Mucosa of stomach (tissue), 1 donor: ENCODE measurements around the gene MVD.

Experiments used
- H3K27me3 ChIP-seq: one replicate; pipeline ENCODE4 v1.7.0; 2013; ENCODE audit warnings: mild to moderate bottlenecking, low read length; ENCODE audit not compliant: control insufficient read depth, insufficient read depth
- H3K36me3 ChIP-seq: one replicate; pipeline ENCODE4 v1.7.0; 2013; ENCODE audit warnings: low read length; ENCODE audit not compliant: control insufficient read depth, insufficient read depth
- H3K4me1 ChIP-seq: one replicate; pipeline ENCODE4 v1.7.0; 2013; ENCODE audit warnings: mild to moderate bottlenecking, low read length; ENCODE audit not compliant: control insufficient read depth, insufficient read depth
- H3K4me3 ChIP-seq: one replicate; pipeline ENCODE4 v1.7.0; 2013; ENCODE audit warnings: low read length
- H3K9ac ChIP-seq: one replicate; pipeline ENCODE4 v1.7.0; 2013; ENCODE audit warnings: mild to moderate bottlenecking, low read length, moderate library complexity
- H3K9me3 ChIP-seq: one replicate; pipeline ENCODE4 v1.7.0; 2013; ENCODE audit warnings: mild to moderate bottlenecking, low read length, moderate library complexity; ENCODE audit not compliant: control insufficient read depth
- donor health status: Pancreatic carcinoma.

The MVD gene

GRCh38 chr16:88638323-88639230, 24.3 kb downstream of the MVD start, which contains the start of gene IL17C:
Gene IL17C, plus strand, starts transcription at chr16:88638572. Its CDS starts 70 bp downstream, at chr16:88638642.
- Histone ChIP-seq H3K27me3 (peaks cover 55% of the 10 kb centered on the region), H3K4me3 (no peak within 1 kb of the TSS), H3K9ac (no peak within 1 kb of the TSS)

GRCh38 chr16:88636488-88637265, 26.2 kb downstream of the MVD start:
- H3K27me3 ChIP-seq = peaks cover 55% of the 10 kb centered on the region
- no peak overlapping the region for H3K4me3 ChIP-seq
- no peak overlapping the region for H3K9ac ChIP-seq
- H3K4me1 ChIP-seq = peaks cover 32% of the 10 kb centered on the region
- H3K9me3 ChIP-seq = no peaks in the 10 kb centered on the region
- H3K36me3 ChIP-seq = no peaks in the 10 kb centered on the region

More at GRCh38 chr16:88638323-88639230, 24.3 kb downstream of the MVD start, which contains the start of gene IL17C:
- Histone ChIP-seq H3K36me3 (no peaks in the 10 kb centered on the region), H3K4me1 (peaks cover 32% of the 10 kb centered on the region), H3K9me3 (no peaks in the 10 kb centered on the region)

GRCh38 chr16:88635671-88636319, 27.1 kb downstream of the MVD start:
- Histone ChIP-seq H3K9ac (no peak overlapping the region), H3K36me3 (no peaks in the 10 kb centered on the region), H3K9me3 (no peaks in the 10 kb centered on the region), H3K27me3 (peaks cover 50% of the 10 kb centered on the region), H3K4me3 (no peak overlapping the region), H3K4me1 (peaks cover 32% of the 10 kb centered on the region)

GRCh38 chr16:88634994-88635670, 27.8 kb downstream of the MVD start:
- H3K36me3 ChIP-seq = no peaks in the 10 kb centered on the region
- no peak overlapping the region for H3K9ac ChIP-seq
- peaks cover 43% of the 10 kb centered on the region for H3K27me3 ChIP-seq
- H3K4me1 ChIP-seq = peaks cover 32% of the 10 kb centered on the region
- H3K4me3 ChIP-seq = no peak overlapping the region
- H3K9me3 ChIP-seq = no peaks in the 10 kb centered on the region

GRCh38 chr16:88634141-88634993, 28.5 kb downstream of the MVD start:
- H3K9ac ChIP-seq = no peak overlapping the region
- no peaks in the 10 kb centered on the region for H3K36me3 ChIP-seq
- H3K4me1 ChIP-seq = peaks cover 24% of the 10 kb centered on the region
- peak overlapping the region; percentile 2 for H3K4me3 ChIP-seq
- no peaks in the 10 kb centered on the region for H3K9me3 ChIP-seq
- peaks cover 35% of the 10 kb centered on the region for H3K27me3 ChIP-seq

GRCh38 chr16:88633684-88634140, 29.2 kb downstream of the MVD start:
- no peak overlapping the region for H3K4me3 ChIP-seq
- H3K9me3 ChIP-seq = no peaks in the 10 kb centered on the region
- peaks cover 29% of the 10 kb centered on the region for H3K27me3 ChIP-seq
- H3K4me1 ChIP-seq = peaks cover 18% of the 10 kb centered on the region
- no peaks in the 10 kb centered on the region for H3K36me3 ChIP-seq
- no peak overlapping the region for H3K9ac ChIP-seq

- Histone ChIP-seq H3K4me3 (no peak overlapping the region), H3K27me3 (peaks cover 19% of the 10 kb centered on the region), H3K4me1 (peaks cover 12% of the 10 kb centered on the region), H3K36me3 (no peaks in the 10 kb centered on the region), H3K9ac (no peak overlapping the region), H3K9me3 (no peaks in the 10 kb centered on the region)
Measured at GRCh38 chr16:88632587-88632930, 30.3 kb downstream of the MVD start.

GRCh38 chr16:88631920-88632586, 30.8 kb downstream of the MVD start:
- Histone ChIP-seq H3K4me3 (no peak overlapping the region), H3K9me3 (no peaks in the 10 kb centered on the region), H3K36me3 (no peaks in the 10 kb centered on the region), H3K27me3 (peaks cover 17% of the 10 kb centered on the region), H3K9ac (no peak overlapping the region), H3K4me1 (peaks cover 12% of the 10 kb centered on the region)

GRCh38 chr16:88631384-88631783, 31.5 kb downstream of the MVD start:
- H3K27me3 ChIP-seq = peaks cover 16% of the 10 kb centered on the region
- peaks cover 12% of the 10 kb centered on the region for H3K4me1 ChIP-seq
- H3K9ac ChIP-seq = no peak overlapping the region
- no peaks in the 10 kb centered on the region for H3K9me3 ChIP-seq
- H3K36me3 ChIP-seq = no peaks in the 10 kb centered on the region
- H3K4me3 ChIP-seq = no peak overlapping the region

GRCh38 chr16:88630941-88631340, 31.9 kb downstream of the MVD start:
- Histone ChIP-seq H3K9ac (no peak overlapping the region), H3K36me3 (no peaks in the 10 kb centered on the region), H3K4me3 (no peak overlapping the region), H3K9me3 (no peaks in the 10 kb centered on the region), H3K27me3 (peaks cover 16% of the 10 kb centered on the region), H3K4me1 (peaks cover 12% of the 10 kb centered on the region)
